Measurements from ENCODE around the gene RDH14. TPM values are rescaled to one million over a fixed set of nuclear protein-coding genes. Genes with fewer than 3 reads are reported as not detected.
A peak's percentile ranks its signal among the peaks of the same experiment; 100 is the strongest.

RDH14 gene
- total RNA-seq, 1 donor from 2014 or later: 18.8 TPM

DNA sequence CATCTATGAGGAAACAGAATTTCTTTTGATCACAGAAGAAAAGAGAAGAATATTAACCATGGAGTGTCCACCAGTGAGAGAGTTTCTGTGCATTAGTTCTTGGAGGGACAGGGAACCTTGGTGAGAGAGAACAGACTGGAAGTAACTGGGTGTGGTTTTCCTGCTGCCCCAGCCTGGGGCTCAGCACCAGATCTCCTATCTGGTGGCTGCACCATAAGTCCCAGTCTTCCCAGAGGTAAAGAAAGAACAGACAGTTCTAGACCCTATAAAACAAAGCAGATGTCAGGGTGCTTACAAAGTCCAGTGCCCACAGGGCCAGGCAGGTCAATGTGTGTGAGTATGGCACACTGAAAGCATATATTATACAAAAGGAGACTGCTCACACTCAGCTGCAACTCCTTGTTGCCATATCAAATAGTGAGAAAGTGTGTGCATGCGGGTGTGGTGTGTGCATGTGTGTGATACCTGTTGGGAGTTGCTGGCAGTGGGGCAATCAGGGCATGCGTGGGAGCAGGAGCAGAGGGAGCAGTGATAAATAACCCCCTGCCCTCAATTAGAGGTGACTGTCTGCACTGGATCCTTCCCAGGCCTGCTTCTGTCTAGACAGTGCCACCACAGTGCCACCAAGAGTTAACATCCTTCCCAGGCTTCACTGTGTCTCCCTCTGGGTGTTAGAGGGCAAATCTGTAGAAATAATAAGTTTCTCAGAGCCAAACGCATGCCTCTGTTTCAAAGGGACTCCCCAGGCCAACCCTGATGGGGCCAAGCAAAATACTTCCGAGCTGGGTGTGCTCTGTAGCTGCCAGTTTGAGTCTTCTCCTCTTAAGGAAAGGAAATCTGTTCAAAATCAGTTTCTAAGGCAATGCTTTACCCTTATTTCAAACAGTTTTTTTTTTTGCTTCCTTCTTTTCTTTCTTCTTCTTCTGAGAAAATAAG lies 45.7 kb downstream of the RDH14 start:
- peak overlapping the region; percentile 90 for H3K27ac Mint-ChIP-seq (ENCODE audit: unreplicated experiment)
- H3K9me3 Mint-ChIP-seq (ENCODE audit: low read depth): peaks cover 8% of the 10 kb centered on the region
- peak; percentile 49 for TF ChIP-seq CTCF (IDR thresholded peaks at IDR 0.05)
- peaks cover 1% of the 10 kb centered on the region for H3K36me3 Mint-ChIP-seq (ENCODE audit: low read depth)
- no peaks in the 10 kb centered on the region for H3K27me3 Mint-ChIP-seq (ENCODE audit: low read depth)
- peak overlapping the region; percentile 25 for H3K4me3 Mint-ChIP-seq (ENCODE audit: unreplicated experiment)
- H3K4me1 Mint-ChIP-seq (ENCODE audit: low read depth): peaks cover 42% of the 10 kb centered on the region
- DNase-seq (ENCODE audit: low spot score): no peak

- Mint-ChIP-seq H3K4me1 (ENCODE audit: low read depth) (peaks cover 21% of the 10 kb centered on the region), H3K27me3 (ENCODE audit: low read depth) (no peaks in the 10 kb centered on the region), H3K27ac (ENCODE audit: unreplicated experiment) (no peak overlapping the region), H3K4me3 (ENCODE audit: unreplicated experiment) (no peak overlapping the region), H3K9me3 (ENCODE audit: low read depth) (peaks cover 8% of the 10 kb centered on the region), H3K36me3 (ENCODE audit: low read depth) (peaks cover 1% of the 10 kb centered on the region)
- DNase-seq (ENCODE audit: low spot score): no peak
- TF ChIP-seq CTCF (IDR thresholded peaks at IDR 0.05): no peak
Measured at GRCh38 chr2:18510775-18511174, 49.7 kb downstream of the RDH14 start.

GRCh38 chr2:18506883-18507509 lies 53.5 kb downstream of the RDH14 start:
- H3K36me3 Mint-ChIP-seq (ENCODE audit: low read depth): peaks cover 1% of the 10 kb centered on the region
- no peak for TF ChIP-seq CTCF (IDR thresholded peaks at IDR 0.05)
- peaks cover 6% of the 10 kb centered on the region for H3K4me1 Mint-ChIP-seq (ENCODE audit: low read depth)
- H3K9me3 Mint-ChIP-seq (ENCODE audit: low read depth): peaks cover 8% of the 10 kb centered on the region
- no peak overlapping the region for H3K27ac Mint-ChIP-seq (ENCODE audit: unreplicated experiment)
- H3K4me3 Mint-ChIP-seq (ENCODE audit: unreplicated experiment): no peak overlapping the region
- H3K27me3 Mint-ChIP-seq (ENCODE audit: low read depth): no peaks in the 10 kb centered on the region
- no peak for DNase-seq (ENCODE audit: low spot score)

DNA sequence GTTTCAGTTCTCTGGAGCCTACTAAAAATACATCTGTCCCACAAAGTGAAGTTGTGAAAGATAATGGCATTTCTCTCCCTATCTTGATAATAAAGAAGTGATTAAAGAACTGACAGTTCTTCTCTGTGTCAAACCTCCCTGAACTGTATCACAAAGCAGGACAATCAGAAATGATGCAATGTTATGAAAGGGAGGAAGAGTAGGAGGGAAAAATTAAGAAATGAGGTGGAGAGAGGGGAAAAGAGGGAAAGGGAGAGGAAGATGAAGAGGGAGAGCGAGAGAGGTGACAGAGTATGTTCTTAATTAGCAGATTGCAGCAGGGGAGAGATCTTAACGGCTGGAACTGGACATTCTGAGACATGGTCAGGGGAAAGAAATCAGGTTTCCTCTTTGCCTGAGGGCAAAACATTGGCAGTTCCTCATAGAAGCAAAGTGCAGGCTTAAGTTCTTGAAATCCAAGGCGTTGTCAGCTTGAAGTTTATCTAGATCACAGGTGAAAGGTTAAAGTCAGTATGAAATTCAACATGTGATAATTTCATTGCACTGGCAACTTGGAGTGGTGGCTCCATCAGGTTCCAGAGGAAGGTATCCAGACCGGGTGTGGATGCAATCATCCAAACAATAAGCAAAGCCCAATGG lies 54.6 kb downstream of the RDH14 start:
- peaks cover 4% of the 10 kb centered on the region for H3K9me3 Mint-ChIP-seq (ENCODE audit: low read depth)
- no peak for TF ChIP-seq CTCF (IDR thresholded peaks at IDR 0.05)
- no peak overlapping the region for H3K4me3 Mint-ChIP-seq (ENCODE audit: unreplicated experiment)
- H3K36me3 Mint-ChIP-seq (ENCODE audit: low read depth): no peaks in the 10 kb centered on the region
- peaks cover 6% of the 10 kb centered on the region for H3K4me1 Mint-ChIP-seq (ENCODE audit: low read depth)
- H3K27ac Mint-ChIP-seq (ENCODE audit: unreplicated experiment): no peak overlapping the region
- no peak for DNase-seq (ENCODE audit: low spot score)
- H3K27me3 Mint-ChIP-seq (ENCODE audit: low read depth): no peaks in the 10 kb centered on the region

Other genes with a start within 250 kb of the RDH14 start
- not detected in 3 replicates for gene NT5C1B, start 28.9 kb upstream of the RDH14 start, total RNA-seq

Data from chondrocyte (in vitro differentiated cells).